Mesothelial cell of epicardium (in vitro differentiated cells): Measurements from ENCODE around the gene MBNL1. TPM values are rescaled to one million over a fixed set of nuclear protein-coding genes. Genes with fewer than 3 reads are reported as not detected.

ENCODE experiments used
- DNase-seq, 2 experiments: peaks; one replicate each; pipeline ENCODE4 v3.0.0; 2021; ENCODE audit warnings: low spot score in 2 of 2; ENCODE audit not compliant: unreplicated experiment in 2 of 2
- H3K27ac Mint-ChIP-seq: 2 replicates; pipeline ENCODE4 v1.8.0; 2021; ENCODE audit warnings: mixed read lengths
- H3K27me3 Mint-ChIP-seq: 2 replicates; pipeline ENCODE4 v1.8.0; 2021; ENCODE audit warnings: low read depth, mixed read lengths
- H3K36me3 Mint-ChIP-seq: 2 replicates; pipeline ENCODE4 v1.8.0; 2021; ENCODE audit warnings: mixed read lengths
- H3K4me1 Mint-ChIP-seq: 2 replicates; pipeline ENCODE4 v1.8.0; 2021; ENCODE audit warnings: mixed read lengths
- H3K4me3 Mint-ChIP-seq: 2 replicates; pipeline ENCODE4 v1.8.0; 2021; ENCODE audit warnings: mild to moderate bottlenecking, moderate library complexity, mixed read lengths
- H3K9me3 Mint-ChIP-seq: 2 replicates; pipeline ENCODE4 v1.8.0; 2021; ENCODE audit warnings: mixed read lengths
- total RNA-seq: library from RNA; stranded (reverse); gene quantifications from 3 replicates; pipeline ENCODE4 v1.2.1, GENCODE V29; 2021
- TF ChIP-seq, protein P1 (sequence below): fragments of 200-600 bp; sonication (generic); IDR thresholded peaks from one replicate; pipeline ENCODE4 v1.5.0; 2021; ENCODE audit warnings: antibody characterized with exemption; ENCODE audit not compliant: unreplicated experiment

The MBNL1 gene
- total RNA-seq, 1 donor from 2014 or later, result 74.8 TPM

DNA sequence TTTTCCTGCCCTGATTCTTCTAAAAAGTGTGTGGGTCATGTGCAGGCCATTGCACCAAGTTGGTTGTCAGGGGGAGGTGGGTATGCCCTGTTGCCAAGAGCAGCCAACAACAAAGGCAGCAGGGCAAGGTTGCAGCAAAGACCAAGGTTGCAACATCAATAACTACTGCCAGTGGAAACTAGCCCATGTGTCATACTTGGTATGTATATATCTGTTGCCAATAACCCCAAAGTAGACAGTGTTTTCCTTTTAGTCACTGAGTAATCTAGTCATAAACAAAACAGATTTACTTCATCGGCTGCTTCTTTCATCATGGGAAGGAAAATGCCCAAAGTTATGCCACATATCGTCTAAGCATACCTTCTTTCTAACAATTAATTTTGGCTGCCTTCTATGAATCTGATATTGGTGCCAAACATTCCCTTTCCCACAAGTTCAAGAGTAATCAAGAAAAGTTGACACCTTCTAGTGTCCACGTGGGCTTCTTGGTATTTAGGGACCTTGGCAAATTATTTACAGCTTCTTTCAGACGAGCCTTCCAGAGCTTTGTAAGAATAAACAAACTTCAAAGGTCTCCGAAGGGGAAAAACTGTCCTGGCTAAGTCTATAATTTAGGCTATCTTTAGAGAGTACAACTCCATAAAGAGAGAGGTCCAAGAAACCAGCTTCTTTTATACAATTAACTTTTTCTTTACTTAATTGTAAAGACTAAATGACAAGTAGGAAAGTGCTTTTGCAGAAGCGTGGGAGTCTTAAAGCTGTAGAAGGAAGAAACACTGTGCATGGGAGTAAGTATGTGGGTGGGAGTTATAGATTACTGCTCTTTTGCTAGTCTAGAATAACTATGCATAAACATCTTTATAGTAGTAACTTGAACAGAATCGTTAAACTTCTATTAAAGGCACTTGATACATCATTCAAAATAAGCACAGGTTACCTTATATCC lies 10.0 kb upstream of the MBNL1 start:
- Mint-ChIP-seq H3K9me3 (no peaks in the 10 kb centered on the region), H3K27me3 (no peaks in the 10 kb centered on the region), H3K27ac (no peak overlapping the region), H3K4me1 (peaks cover 18% of the 10 kb centered on the region), H3K36me3 (no peaks in the 10 kb centered on the region), H3K4me3 (no peak overlapping the region)
- TF ChIP-seq, protein P1, sequence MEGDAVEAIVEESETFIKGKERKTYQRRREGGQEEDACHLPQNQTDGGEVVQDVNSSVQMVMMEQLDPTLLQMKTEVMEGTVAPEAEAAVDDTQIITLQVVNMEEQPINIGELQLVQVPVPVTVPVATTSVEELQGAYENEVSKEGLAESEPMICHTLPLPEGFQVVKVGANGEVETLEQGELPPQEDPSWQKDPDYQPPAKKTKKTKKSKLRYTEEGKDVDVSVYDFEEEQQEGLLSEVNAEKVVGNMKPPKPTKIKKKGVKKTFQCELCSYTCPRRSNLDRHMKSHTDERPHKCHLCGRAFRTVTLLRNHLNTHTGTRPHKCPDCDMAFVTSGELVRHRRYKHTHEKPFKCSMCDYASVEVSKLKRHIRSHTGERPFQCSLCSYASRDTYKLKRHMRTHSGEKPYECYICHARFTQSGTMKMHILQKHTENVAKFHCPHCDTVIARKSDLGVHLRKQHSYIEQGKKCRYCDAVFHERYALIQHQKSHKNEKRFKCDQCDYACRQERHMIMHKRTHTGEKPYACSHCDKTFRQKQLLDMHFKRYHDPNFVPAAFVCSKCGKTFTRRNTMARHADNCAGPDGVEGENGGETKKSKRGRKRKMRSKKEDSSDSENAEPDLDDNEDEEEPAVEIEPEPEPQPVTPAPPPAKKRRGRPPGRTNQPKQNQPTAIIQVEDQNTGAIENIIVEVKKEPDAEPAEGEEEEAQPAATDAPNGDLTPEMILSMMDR, result no peak
- no peak for DNase-seq

DNA sequence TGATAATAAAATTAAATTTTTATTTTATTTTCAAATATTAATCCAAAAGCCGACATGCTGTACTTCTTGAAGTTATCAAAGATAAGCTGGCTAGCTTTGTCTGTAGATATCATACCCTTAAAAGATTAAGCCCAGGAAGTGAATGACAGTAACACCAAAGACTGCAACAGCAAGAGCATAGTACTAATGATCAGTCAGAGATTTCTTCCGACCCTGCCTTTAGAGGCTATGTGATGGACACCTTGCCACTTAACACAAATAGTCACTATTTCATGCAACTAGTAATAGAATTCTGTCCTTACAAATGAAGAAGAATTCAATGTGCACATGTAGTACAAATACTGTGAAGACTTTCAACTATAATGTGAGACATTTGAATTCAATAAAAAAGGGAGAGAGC lies 9.3 kb upstream of the MBNL1 start:
- Mint-ChIP-seq H3K9me3 (no peaks in the 10 kb centered on the region), H3K4me1 (peaks cover 18% of the 10 kb centered on the region), H3K36me3 (no peaks in the 10 kb centered on the region), H3K4me3 (no peak overlapping the region), H3K27ac (no peak overlapping the region), H3K27me3 (no peaks in the 10 kb centered on the region)
- TF ChIP-seq, protein P1, result no peak
- no peak for DNase-seq

DNA sequence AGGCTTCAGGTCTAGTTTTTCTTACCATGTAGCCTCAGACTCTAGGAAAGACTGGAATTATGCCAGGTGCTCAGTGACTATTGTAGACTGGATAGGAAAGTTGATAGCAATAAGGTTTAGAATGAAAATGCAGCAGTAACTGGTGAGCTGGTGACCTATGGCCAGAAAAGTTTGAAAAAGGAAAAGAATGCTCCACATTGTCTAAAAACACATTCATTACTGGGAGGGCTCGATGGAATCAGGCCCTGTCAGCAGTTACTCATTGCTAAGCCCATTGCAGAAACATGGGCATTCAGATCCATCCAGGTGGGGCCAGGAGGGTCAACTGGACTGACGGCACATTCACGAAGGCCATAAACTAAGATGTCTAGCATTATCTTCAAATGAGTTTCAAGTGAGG lies 8.7 kb upstream of the MBNL1 start:
- no peaks in the 10 kb centered on the region for H3K27me3 Mint-ChIP-seq
- DNase-seq, result no peak
- H3K36me3 Mint-ChIP-seq, result no peaks in the 10 kb centered on the region
- TF ChIP-seq, protein P1, result no peak
- H3K9me3 Mint-ChIP-seq, result no peaks in the 10 kb centered on the region
- no peak overlapping the region for H3K4me3 Mint-ChIP-seq
- H3K27ac Mint-ChIP-seq, result no peak overlapping the region
- H3K4me1 Mint-ChIP-seq, result peaks cover 18% of the 10 kb centered on the region

DNA sequence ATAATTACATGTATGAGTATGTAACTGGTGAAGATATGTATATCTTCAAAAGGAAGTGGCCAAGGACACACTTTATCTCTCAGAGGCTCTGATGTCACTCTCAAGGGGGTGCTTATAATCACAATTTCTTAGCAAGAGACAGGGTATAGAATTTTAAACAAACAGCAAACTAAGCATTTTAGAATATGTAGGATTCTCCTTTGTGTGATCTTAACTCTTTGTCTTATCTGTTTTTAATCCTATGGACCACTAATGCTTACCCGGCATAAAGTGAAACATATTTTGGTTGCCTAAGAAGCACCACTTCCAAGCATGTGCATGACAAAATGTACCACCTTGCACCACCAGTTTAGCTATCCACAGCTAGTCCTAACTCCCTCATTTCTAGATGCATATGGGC lies 8.2 kb upstream of the MBNL1 start:
- no peaks in the 10 kb centered on the region for H3K9me3 Mint-ChIP-seq
- no peak for DNase-seq
- H3K4me3 Mint-ChIP-seq, result no peak overlapping the region
- no peak overlapping the region for H3K27ac Mint-ChIP-seq
- H3K4me1 Mint-ChIP-seq, result peaks cover 18% of the 10 kb centered on the region
- no peaks in the 10 kb centered on the region for H3K36me3 Mint-ChIP-seq
- TF ChIP-seq, protein P1, result no peak
- no peaks in the 10 kb centered on the region for H3K27me3 Mint-ChIP-seq

DNA sequence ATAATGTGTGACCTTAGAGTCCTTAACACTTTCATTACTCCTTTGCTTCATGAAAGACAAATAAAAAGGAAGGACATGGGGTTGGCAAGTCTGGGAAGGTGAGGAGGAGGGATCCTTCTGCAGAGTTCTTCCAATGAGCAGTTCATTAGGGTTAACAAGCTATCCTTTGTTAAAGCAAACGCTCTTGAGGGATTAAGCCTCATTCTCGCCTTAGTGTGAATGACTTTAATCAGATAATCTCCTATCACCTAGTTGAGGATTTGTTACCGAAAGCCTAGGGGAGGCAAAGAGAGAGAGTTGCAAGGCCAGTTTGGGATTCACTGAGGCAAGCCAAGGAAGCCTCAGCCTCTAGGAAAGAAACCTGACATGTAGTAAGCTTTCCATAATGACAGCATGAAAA lies 7.4 kb upstream of the MBNL1 start:
- H3K4me3 Mint-ChIP-seq, result no peak overlapping the region
- H3K36me3 Mint-ChIP-seq, result no peaks in the 10 kb centered on the region
- H3K9me3 Mint-ChIP-seq, result no peaks in the 10 kb centered on the region
- peaks cover 21% of the 10 kb centered on the region for H3K4me1 Mint-ChIP-seq
- no peak overlapping the region for H3K27ac Mint-ChIP-seq
- DNase-seq, result no peak
- H3K27me3 Mint-ChIP-seq, result no peaks in the 10 kb centered on the region
- TF ChIP-seq, protein P1, result no peak
